Stimulated activated CD8-positive, alpha-beta memory T cell treated with anti-CD3 and anti-CD28 coated beads, Interleukin-15, amount 100 ng/mL, for 1 hour (primary cell): ENCODE measurements around the gene SMNDC1.
"Not testable (repeated sequence)": the region's sequence is repeated elsewhere in the genome, so short reads cannot be mapped to it uniquely, and the experiment has no call there.

ENCODE experiments used
- DNase-seq: peaks from one replicate; pipeline ENCODE4 v3.0.0-alpha.2; 2020; ENCODE audit warnings: low read depth

Gene SMNDC1

DNA sequence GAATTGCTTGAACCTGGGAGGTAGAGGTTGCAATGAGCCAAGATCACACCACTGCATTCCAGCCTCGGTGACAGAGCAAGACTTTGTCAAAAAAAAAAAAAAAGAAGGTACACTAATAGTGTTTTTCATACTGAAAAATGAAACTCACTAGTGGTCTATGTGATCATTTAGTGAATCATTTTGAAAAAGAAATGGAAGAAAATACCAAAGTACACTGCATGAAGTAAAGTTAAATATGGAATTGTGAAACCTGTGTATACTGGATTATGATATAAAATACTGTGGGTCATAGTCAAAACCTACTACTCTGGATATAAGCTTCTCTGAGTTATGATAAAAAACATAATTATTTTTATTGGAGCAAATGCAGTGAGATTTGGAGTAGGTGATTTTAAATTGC is 55.2 kb downstream of the SMNDC1 start:
- not testable (repeated sequence) for DNase-seq

DNA sequence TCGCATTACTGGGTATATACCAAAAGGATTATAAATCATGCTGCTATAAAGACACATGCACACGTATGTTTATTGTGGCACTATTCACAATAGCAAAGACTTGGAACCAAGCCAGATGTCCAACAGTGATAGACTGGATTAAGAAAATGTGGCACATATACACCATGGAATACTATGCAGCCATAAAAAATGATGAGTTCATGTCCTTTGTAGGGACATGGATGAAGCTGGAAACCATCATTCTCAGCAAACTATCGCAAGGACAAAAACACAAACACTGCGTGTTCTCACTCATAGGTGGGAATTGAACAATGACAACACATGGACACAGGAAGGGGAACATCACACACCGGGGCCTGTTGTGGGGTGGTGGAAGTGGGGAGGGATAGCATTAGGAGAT is 56.9 kb downstream of the SMNDC1 start:
- not testable (repeated sequence) for DNase-seq

DNA sequence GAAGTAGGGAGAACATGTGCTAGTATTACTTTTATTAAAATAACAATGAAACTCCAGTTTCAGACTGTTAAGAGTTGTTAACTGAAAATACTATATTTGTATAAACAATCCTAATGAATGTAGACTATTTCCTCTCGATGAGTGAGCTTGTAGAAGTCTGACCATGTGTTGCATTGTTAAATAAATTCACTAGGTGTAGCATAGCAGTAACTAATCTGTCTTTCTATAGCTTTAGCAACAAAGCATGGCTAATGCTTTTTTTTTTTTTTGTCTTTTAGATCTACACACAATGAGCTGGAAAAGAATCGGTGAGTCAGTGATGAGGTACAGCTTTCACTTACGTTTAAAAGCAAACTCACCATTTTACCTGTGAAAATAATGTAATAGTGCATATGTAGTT is 60.2 kb downstream of the SMNDC1 start:
- DNase-seq, result no peak

DNA sequence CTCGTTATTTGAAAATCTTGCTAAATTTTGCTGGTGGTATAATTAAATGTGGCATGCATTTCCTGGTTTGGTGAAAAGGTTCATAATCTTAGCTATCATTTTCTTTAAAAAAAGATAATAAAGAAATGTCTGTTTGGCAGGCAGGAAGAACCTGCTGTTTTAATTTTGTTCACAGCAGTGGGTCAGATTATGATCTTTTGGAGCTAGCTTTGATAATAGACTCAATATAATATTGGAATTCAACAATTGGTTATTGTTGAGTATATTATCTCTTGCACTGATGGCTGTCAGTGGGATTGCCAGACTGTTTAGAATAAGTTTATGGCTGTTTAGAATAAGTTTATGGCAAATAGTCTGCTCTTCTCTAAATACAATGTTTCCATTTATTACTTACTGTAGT is 62.2 kb downstream of the SMNDC1 start:
- DNase-seq, result no peak

DNA sequence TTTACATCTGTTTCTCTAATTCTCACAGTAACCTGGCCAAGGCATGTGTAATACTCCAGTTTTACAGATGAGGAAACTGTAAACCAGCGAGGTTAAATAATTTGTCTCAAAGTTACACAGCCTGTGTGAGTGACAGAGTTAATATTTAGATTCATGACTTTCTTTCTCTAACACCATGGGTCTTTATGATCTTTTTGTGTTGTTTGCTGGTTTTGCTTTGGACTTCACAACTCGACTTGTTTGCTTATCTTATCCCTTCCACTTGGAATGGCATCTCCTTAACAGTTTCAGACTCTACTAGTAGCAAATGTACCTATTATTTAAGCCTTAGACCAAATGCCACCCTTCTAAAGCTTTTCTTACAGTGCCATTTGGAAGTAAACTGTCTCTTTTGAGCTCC is 62.9 kb downstream of the SMNDC1 start:
- DNase-seq, result no peak

DNA sequence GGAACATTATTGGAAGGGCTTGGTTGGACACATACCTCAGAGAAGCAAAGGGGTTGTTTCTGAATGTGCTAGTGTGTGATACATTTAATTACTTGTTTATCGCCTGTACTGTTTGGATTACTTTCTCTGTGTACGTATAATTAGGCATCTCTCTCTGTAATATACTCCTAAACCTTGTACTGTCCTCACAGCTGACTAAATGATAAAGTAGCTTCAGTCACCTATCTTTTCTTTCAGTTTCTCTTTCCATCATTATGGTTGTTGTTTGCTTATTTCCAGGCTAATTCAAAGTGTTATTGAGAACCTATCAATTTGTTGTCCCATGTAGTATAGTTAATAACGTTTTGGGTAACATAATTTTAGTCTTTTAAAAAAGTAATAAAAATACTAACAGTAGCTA is 63.3 kb downstream of the SMNDC1 start:
- no peak for DNase-seq
